Glutamatergic neuron (in vitro differentiated cells): Measurements from ENCODE around the gene YTHDC1. TPM values are rescaled to one million over a fixed set of nuclear protein-coding genes. Genes with fewer than 3 reads are reported as not detected.

Source experiments
- total RNA-seq: library from RNA; stranded (reverse); fragmentation: NEBNext Ultra II Directional; extraction: Animal tissue kit (Norgen Biotek cat#: 25700); gene quantifications from one replicate; pipeline ENCODE4 v1.2.1, GENCODE V29; 2021; ENCODE audit not compliant: unreplicated experiment

Gene YTHDC1
- total RNA-seq, 1 donor from 2014 or later: 114 TPM

Other genes with a start within 250 kb of the YTHDC1 start
- not detected for gene TMPRSS11F, start 220.2 kb downstream of the YTHDC1 start, total RNA-seq
- not detected for gene TMPRSS11B, start 104.4 kb downstream of the YTHDC1 start, total RNA-seq
- gene TMPRSS11E, start 97.4 kb upstream of the YTHDC1 start, total RNA-seq: not detected
- not detected for gene UGT2B17, start 226.2 kb upstream of the YTHDC1 start, total RNA-seq